OCI-LY7 (cell line): ENCODE data around the gene CMTM8. TPM values are rescaled to one million over a fixed set of nuclear protein-coding genes. Genes with fewer than 3 reads are reported as not detected.

Source experiments
- BruUV-seq: library from RNA; stranded (reverse); fragments of 400-500 nt; replicated peaks from 2 replicates; lab custom pipeline; 2021; lab: Mats Ljungman, UMichigan
- CTCF ChIA-PET: fragments of 300-600 bp; sonication (Branson Sonifier 250); formaldehyde crosslinking; loops from one replicate; lab custom pipeline; 2022; ENCODE audit warnings: antibody characterized with exemption; ENCODE audit not compliant: unreplicated experiment; lab: Charles Lee
- POLR2A ChIA-PET: fragments of 300-600 bp; sonication (Branson Sonifier 250); formaldehyde crosslinking; loops from one replicate; lab custom pipeline; 2022; ENCODE audit warnings: antibody characterized with exemption; lab: Charles Lee
- DNase-seq: peaks from one replicate; pipeline ENCODE4 v3.0.0-alpha.2; 2015; ENCODE audit warnings: low spot score
- H2AFZ ChIP-seq: fragments of 200-600 bp; sonication (generic), shearing (Covaris generic); 2 replicates; pipeline ENCODE4 v1.6.1; 2014; ENCODE audit warnings: mild to moderate bottlenecking, antibody characterized with exemption, low read length, moderate library complexity
- H3K27ac ChIP-seq: fragments of 200-600 bp; sonication (generic); 2 replicates; pipeline ENCODE4 v1.5.1; 2014; ENCODE audit warnings: mixed run types, low read depth, mild to moderate bottlenecking, moderate library complexity, low read length, inconsistent platforms; ENCODE audit not compliant: poor library complexity, severe bottlenecking
- H3K36me3 ChIP-seq: fragments of 200-600 bp; sonication (generic); 2 replicates; pipeline ENCODE4 v1.6.1; 2014; ENCODE audit warnings: mild to moderate bottlenecking, antibody characterized with exemption, low read length, moderate library complexity, mixed read lengths; ENCODE audit not compliant: insufficient read depth
- H3K4me1 ChIP-seq: fragments of 200-600 bp; sonication (generic); 2 replicates; pipeline ENCODE4 v1.5.1; 2014; ENCODE audit warnings: mild to moderate bottlenecking, low read length; ENCODE audit not compliant: insufficient read depth, poor library complexity, severe bottlenecking
- H3K4me2 ChIP-seq: fragments of 200-600 bp; sonication (generic); 2 replicates; pipeline ENCODE4 v1.6.1; 2014; ENCODE audit warnings: mild to moderate bottlenecking, low read length
- H3K4me3 ChIP-seq: fragments of 200-600 bp; sonication (generic); 2 replicates; pipeline ENCODE4 v1.5.1; 2014; ENCODE audit warnings: mild to moderate bottlenecking, low read depth, low read length; ENCODE audit not compliant: poor library complexity, severe bottlenecking
- H3K79me2 ChIP-seq: fragments of 200-600 bp; sonication (generic); 2 replicates; pipeline ENCODE4 v1.6.1; 2016; ENCODE audit warnings: low read depth, mild to moderate bottlenecking, low read length, moderate library complexity, mixed read lengths; ENCODE audit not compliant: insufficient read depth
- H3K9me2 ChIP-seq: fragments of 200-600 bp; sonication (generic); 2 replicates; pipeline ENCODE4 v1.6.1; 2016; ENCODE audit warnings: mild to moderate bottlenecking, low read length, mixed read lengths; ENCODE audit not compliant: insufficient read depth
- H3K9me3 ChIP-seq: fragments of 200-600 bp; sonication (generic); 2 replicates; pipeline ENCODE4 v1.6.1; 2014; ENCODE audit warnings: mild to moderate bottlenecking, mixed run types, low read length, mixed read lengths
- H4K20me1 ChIP-seq: fragments of 200-600 bp; sonication (generic); 2 replicates; pipeline ENCODE4 v1.6.1; 2014; ENCODE audit warnings: mild to moderate bottlenecking, antibody characterized with exemption, low read length, moderate library complexity, mixed read lengths; ENCODE audit not compliant: insufficient read depth
- CTCF ChIP-seq: fragments of 200-600 bp; sonication (generic); conservative IDR thresholded peaks from 2 replicates; pipeline ENCODE4 v1.5.1; 2014; ENCODE audit warnings: mild to moderate bottlenecking, antibody characterized with exemption, low read length, moderate library complexity, mixed read lengths
- EZH2phosphoT487 ChIP-seq: fragments of 200-600 bp; sonication (generic); IDR thresholded peaks from 2 replicates; pipeline ENCODE4 v1.6.1; 2018; ENCODE audit warnings: low read depth, borderline replicate concordance, mild to moderate bottlenecking, mixed run types, antibody characterized with exemption, low read length, moderate library complexity, mixed read lengths
- intact Hi-C: fragments of 100-400 bp; cut with micrococcal nuclease; formaldehyde crosslinking; loops from one replicate; pipeline ENCODE4 v1.10.0; 2022; ENCODE audit not compliant: unreplicated experiment
- total RNA-seq, 2 experiments: library from RNA; depleted of rRNA in 1 of 2; stranded (reverse); fragments of >200 nt in 1 of 2; shearing (Covaris generic) in 1 of 2; gene quantifications; 2 replicates each; pipeline ENCODE4 v1.2.3, GENCODE V29; 2014 to 2022

Gene CMTM8
- total RNA-seq, 2 experiments from 2014 or later = 1.5 to 3.0 TPM

- Histone ChIP-seq H3K4me2 (no peak overlapping the region), H3K9me3 (no peaks in the 10 kb centered on the region), H2AFZ (no peak overlapping the region), H3K36me3 (no peaks in the 10 kb centered on the region), H3K4me1 (no peaks in the 10 kb centered on the region), H4K20me1 (no peaks in the 10 kb centered on the region), H3K9me2 (no peaks in the 10 kb centered on the region), H3K27ac (no peak overlapping the region), H3K79me2 (no peaks in the 10 kb centered on the region), H3K4me3 (no peak overlapping the region)
- ChIA-PET CTCF (no interaction called here), POLR2A (no interaction called here)
- no TSS peak for BruUV-seq
- no peak for DNase-seq
- intact Hi-C loops = no loop called here
- TF ChIP-seq CTCF = no peak
Observed at GRCh38 chr3:32326795-32327194, 88.3 kb downstream of the CMTM8 start.

GRCh38 chr3:32334675-32335074, 96.2 kb downstream of the CMTM8 start:
- H3K79me2 ChIP-seq = no peaks in the 10 kb centered on the region
- no TSS peak for BruUV-seq
- H4K20me1 ChIP-seq = no peaks in the 10 kb centered on the region
- H3K9me3 ChIP-seq = no peaks in the 10 kb centered on the region
- H3K4me3 ChIP-seq = no peak overlapping the region
- H3K27ac ChIP-seq = no peak overlapping the region
- DNase-seq = peak; percentile 48
- peaks cover 7% of the 10 kb centered on the region for H3K4me1 ChIP-seq
- ChIA-PET CTCF (interaction anchor here (0.7 kb wide), 1 partner anchor 227 kb away, joined by 3 read pairs; no protein-coding TSS in a partner anchor), POLR2A (interaction anchor here (1.0 to 1.1 kb wide), 2 partner anchors 9 kb away, joined by 3 read pairs; no protein-coding TSS in a partner anchor)
- H3K9me2 ChIP-seq = no peaks in the 10 kb centered on the region
- TF ChIP-seq CTCF = peak; percentile 76
- TF ChIP-seq EZH2phosphoT487 = no peak
- H3K4me2 ChIP-seq = peak overlapping the region; percentile 27; the same call in 1 of the 2 replicates
- H2AFZ ChIP-seq = no peak overlapping the region
- intact Hi-C loops = no loop called here
- no peaks in the 10 kb centered on the region for H3K36me3 ChIP-seq

GRCh38 chr3:32335365-32336112, 97.1 kb downstream of the CMTM8 start:
- CTCF ChIA-PET = no interaction called here
- no peak overlapping the region for H3K27ac ChIP-seq
- no peak for TF ChIP-seq CTCF
- no peak for TF ChIP-seq EZH2phosphoT487
- DNase-seq = no peak
- BruUV-seq = no TSS peak
- no peaks in the 10 kb centered on the region for H3K9me3 ChIP-seq
- no peaks in the 10 kb centered on the region for H3K79me2 ChIP-seq
- POLR2A ChIA-PET = no interaction called here
- no peaks in the 10 kb centered on the region for H3K9me2 ChIP-seq
- peaks cover 7% of the 10 kb centered on the region for H3K4me1 ChIP-seq
- no peak overlapping the region for H3K4me3 ChIP-seq
- H3K36me3 ChIP-seq = no peaks in the 10 kb centered on the region
- intact Hi-C loops = no loop called here
- H2AFZ ChIP-seq = no peak overlapping the region
- H4K20me1 ChIP-seq = no peaks in the 10 kb centered on the region
- H3K4me2 ChIP-seq = no peak overlapping the region
